Amniotic stem cell (primary cell): ENCODE data around the gene SLC35A3.
"Not testable (repeated sequence)": the region's sequence is repeated elsewhere in the genome, so short reads cannot be mapped to it uniquely, and the experiment has no call there.

Experiments used
- DNase-seq: peaks from one replicate; lab custom pipeline; 2025; lab: John Stamatoyannopoulos, UW

The SLC35A3 gene

GRCh38 chr1:100035214-100035613 is 65.4 kb downstream of the SLC35A3 start:
- no peak for DNase-seq

- DNase-seq = no peak
These were observed 67.2 kb downstream of the SLC35A3 start for GRCh38 chr1:100036718-100037655.

GRCh38 chr1:100037656-100037926 is 67.8 kb downstream of the SLC35A3 start:
- no peak for DNase-seq

GRCh38 chr1:100037927-100038659 is 68.3 kb downstream of the SLC35A3 start:
- DNase-seq = peak; percentile 67

GRCh38 chr1:100038660-100039287 is 69.0 kb downstream of the SLC35A3 start:
- DNase-seq = peak; percentile 47

GRCh38 chr1:100039591-100039990 is 69.8 kb downstream of the SLC35A3 start:
- DNase-seq = no peak

GRCh38 chr1:100045206-100045605 is 75.4 kb downstream of the SLC35A3 start:
- no peak for DNase-seq

GRCh38 chr1:100047235-100047708 is 77.5 kb downstream of the SLC35A3 start:
- not testable (repeated sequence) for DNase-seq

GRCh38 chr1:100050139-100050538 is 80.3 kb downstream of the SLC35A3 start:
- DNase-seq = no peak

GRCh38 chr1:100051401-100051800 is 81.6 kb downstream of the SLC35A3 start:
- no peak for DNase-seq

- DNase-seq = no peak
These were observed 82.1 kb downstream of the SLC35A3 start for GRCh38 chr1:100051893-100052292.

GRCh38 chr1:100053119-100053518 is 83.3 kb downstream of the SLC35A3 start:
- DNase-seq = no peak

- DNase-seq = no peak
These were observed 83.9 kb downstream of the SLC35A3 start for GRCh38 chr1:100053727-100054126.

- no peak for DNase-seq
These were observed 91.9 kb downstream of the SLC35A3 start for GRCh38 chr1:100061681-100062080.

GRCh38 chr1:100065183-100065968 is 95.6 kb downstream of the SLC35A3 start:
- no peak for DNase-seq

GRCh38 chr1:100065969-100066227 is 96.1 kb downstream of the SLC35A3 start:
- DNase-seq = no peak

GRCh38 chr1:100070201-100070939 is 100.6 kb downstream of the SLC35A3 start:
- DNase-seq = no peak

- DNase-seq = no peak
These were observed 103.7 kb downstream of the SLC35A3 start for GRCh38 chr1:100073531-100073930.

GRCh38 chr1:100074604-100075395 is 105.0 kb downstream of the SLC35A3 start:
- no peak for DNase-seq

GRCh38 chr1:100075773-100076172 is 106.0 kb downstream of the SLC35A3 start:
- DNase-seq = no peak

GRCh38 chr1:100076319-100076718 is 106.5 kb downstream of the SLC35A3 start:
- no peak for DNase-seq
